ENCODE measurements around the gene ANKS3. TPM values are rescaled to one million over a fixed set of nuclear protein-coding genes. Genes with fewer than 3 reads are reported as not detected.

ANKS3 gene
- total and polyA plus RNA-seq, 2 donors from 2014 or later: 20.7 to 27.6 TPM

GRCh38 chr16:4762205-4762604 lies 28.1 kb upstream of the ANKS3 start:
- Histone ChIP-seq H3K9me3 (ENCODE audit: control insufficient read depth in 2 of 3, insufficient read depth in 1 of 3, low read length in 3 of 3) (no peaks in the 10 kb centered on the region), H3K27ac (ENCODE audit: low read depth in 2 of 2, low read length in 2 of 2) (no peak overlapping the region), H3K36me3 (ENCODE audit: control insufficient read depth in 2 of 3, insufficient read depth in 3 of 3, low read length in 3 of 3) (peaks cover 0 to 36% (median 15%) of the 10 kb centered on the region in 3 donors), H3K4me3 (ENCODE audit: low read length in 3 of 3) (no peak overlapping the region), H3K9ac (ENCODE audit: low read length in 3 of 3) (no peak overlapping the region), H3K27me3 (ENCODE audit: control insufficient read depth, insufficient read depth, low read length) (no peaks in the 10 kb centered on the region), H3K4me1 (ENCODE audit: control insufficient read depth in 2 of 3, insufficient read depth in 2 of 3, low read depth in 1 of 3, low read length in 3 of 3) (peaks cover 0 to 14% (median 0%) of the 10 kb centered on the region in 3 donors)
- intact Hi-C loops (cut with DNase I): no loop called here
- FAIRE-seq (no peak), DNase-seq (no peak)
- no peak for TF ChIP-seq CTCF (IDR thresholded peaks at IDR 0.05; ENCODE audit: borderline replicate concordance, extremely low read depth, insufficient read depth)

GRCh38 chr16:4760221-4760910 lies 26.3 kb upstream of the ANKS3 start:
- no peak overlapping the region for H3K27ac ChIP-seq (ENCODE audit: low read depth in 2 of 2, low read length in 2 of 2)
- FAIRE-seq (no peak), DNase-seq (no peak)
- H3K36me3 ChIP-seq (ENCODE audit: control insufficient read depth in 2 of 3, insufficient read depth in 3 of 3, low read length in 3 of 3): peaks cover 3 to 36% (median 19%) of the 10 kb centered on the region in 3 donors
- H3K27me3 ChIP-seq (ENCODE audit: control insufficient read depth, insufficient read depth, low read length): no peaks in the 10 kb centered on the region
- peaks cover 0 to 3% (median 0%) of the 10 kb centered on the region in 3 donors for H3K4me1 ChIP-seq (ENCODE audit: control insufficient read depth in 2 of 3, insufficient read depth in 2 of 3, low read depth in 1 of 3, low read length in 3 of 3)
- no peak for TF ChIP-seq CTCF (IDR thresholded peaks at IDR 0.05; ENCODE audit: borderline replicate concordance, extremely low read depth, insufficient read depth)
- peaks cover 0 to 2% (median 0%) of the 10 kb centered on the region in 3 donors for H3K9me3 ChIP-seq (ENCODE audit: control insufficient read depth in 2 of 3, insufficient read depth in 1 of 3, low read length in 3 of 3)
- H3K4me3 ChIP-seq (ENCODE audit: low read length in 3 of 3): no peak overlapping the region
- intact Hi-C loops (cut with DNase I): no loop called here
- H3K9ac ChIP-seq (ENCODE audit: low read length in 3 of 3): no peak overlapping the region

GRCh38 chr16:4755687-4756086 lies 21.6 kb upstream of the ANKS3 start:
- Histone ChIP-seq H3K27me3 (ENCODE audit: control insufficient read depth, insufficient read depth, low read length) (no peaks in the 10 kb centered on the region), H3K4me3 (ENCODE audit: low read length in 3 of 3) (no peak overlapping the region), H3K27ac (ENCODE audit: low read depth in 2 of 2, low read length in 2 of 2) (no peak overlapping the region), H3K9ac (ENCODE audit: low read length in 3 of 3) (no peak overlapping the region), H3K9me3 (ENCODE audit: control insufficient read depth in 2 of 3, insufficient read depth in 1 of 3, low read length in 3 of 3) (peaks cover 0 to 2% (median 0%) of the 10 kb centered on the region in 3 donors), H3K4me1 (ENCODE audit: control insufficient read depth in 2 of 3, insufficient read depth in 2 of 3, low read depth in 1 of 3, low read length in 3 of 3) (no peaks in the 10 kb centered on the region), H3K36me3 (ENCODE audit: control insufficient read depth in 2 of 3, insufficient read depth in 3 of 3, low read length in 3 of 3) (peaks cover 7 to 44% (median 30%) of the 10 kb centered on the region in 3 donors)
- FAIRE-seq (no peak), DNase-seq (no peak)
- intact Hi-C loops (cut with DNase I): no loop called here
- no peak for TF ChIP-seq CTCF (IDR thresholded peaks at IDR 0.05; ENCODE audit: borderline replicate concordance, extremely low read depth, insufficient read depth)
